GM10847 (cell line): ENCODE data around the gene CCDC9B.
A peak's percentile ranks its signal among the peaks of the same experiment; 100 is the strongest.

Experiments used
- POLR2A ChIP-seq: IDR thresholded peaks from 2 replicates; pipeline ENCODE4 v1.6.1; 2011; ENCODE audit not compliant: insufficient read length; ENCODE audit errors: extremely low read depth

CCDC9B gene

DNA sequence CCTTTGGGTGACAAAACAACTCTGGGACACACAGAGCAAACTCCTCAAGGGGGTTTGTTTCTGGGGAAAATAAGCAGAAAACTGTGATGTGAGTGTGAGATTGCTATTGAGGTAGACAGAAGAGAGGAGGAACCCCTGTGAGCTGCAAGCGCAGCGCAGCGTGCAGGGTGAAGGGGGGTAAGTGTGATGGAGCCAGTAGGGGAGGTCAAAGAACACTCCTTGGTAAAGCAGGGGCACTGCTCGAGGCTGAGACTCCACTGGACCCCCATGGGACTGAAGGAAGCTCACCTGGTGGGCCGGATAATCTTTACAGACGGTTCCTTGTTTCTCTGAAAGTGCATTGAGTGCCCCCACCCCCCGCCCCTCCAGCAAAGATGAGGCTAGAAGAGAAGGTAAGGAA, 9.7 kb downstream of the CCDC9B start:
- TF ChIP-seq POLR2A: no peak

DNA sequence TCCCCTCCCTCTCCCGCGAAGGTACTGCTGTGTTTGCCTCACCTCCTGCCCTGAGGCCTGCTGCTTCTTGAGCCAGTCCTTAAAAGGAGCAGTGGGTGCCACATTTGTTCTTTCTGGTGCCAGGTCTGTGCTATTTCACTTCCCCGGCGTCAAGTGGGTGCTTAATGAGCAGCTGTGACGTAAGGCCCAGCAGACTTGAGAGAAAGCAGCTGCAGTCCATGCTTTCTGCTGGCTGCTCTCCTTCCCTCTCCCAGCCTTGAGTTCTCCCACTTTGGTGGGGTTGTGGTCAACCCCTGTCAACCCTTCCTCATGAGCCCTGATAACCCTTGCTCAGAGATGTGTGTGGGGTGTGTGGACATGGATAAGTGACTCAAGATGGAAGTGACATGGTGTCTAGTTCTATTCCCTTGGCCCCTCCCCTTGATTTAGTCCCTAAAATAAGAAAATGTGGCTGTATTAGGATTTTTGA, 10.3 kb downstream of the CCDC9B start:
- TF ChIP-seq POLR2A: no peak

DNA sequence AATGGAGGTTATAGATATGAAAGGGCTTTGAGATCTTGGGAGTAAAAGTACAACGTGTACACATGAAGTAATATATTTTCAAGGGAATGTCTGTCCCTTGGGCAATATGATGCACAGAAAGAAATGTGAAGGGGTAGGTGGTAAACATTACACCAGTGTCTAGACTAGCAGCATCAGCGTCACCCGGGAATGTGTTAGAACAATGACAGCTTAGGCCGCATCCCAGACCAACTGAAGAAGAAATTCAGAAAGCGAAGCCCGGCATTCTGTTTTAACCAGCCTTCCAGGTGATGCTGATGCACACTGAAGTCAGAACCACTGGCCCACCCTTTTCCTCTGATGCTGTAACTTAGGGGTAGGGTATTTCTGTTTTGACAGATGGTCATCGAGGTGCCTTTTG, 10.9 kb downstream of the CCDC9B start:
- no peak for TF ChIP-seq POLR2A

DNA sequence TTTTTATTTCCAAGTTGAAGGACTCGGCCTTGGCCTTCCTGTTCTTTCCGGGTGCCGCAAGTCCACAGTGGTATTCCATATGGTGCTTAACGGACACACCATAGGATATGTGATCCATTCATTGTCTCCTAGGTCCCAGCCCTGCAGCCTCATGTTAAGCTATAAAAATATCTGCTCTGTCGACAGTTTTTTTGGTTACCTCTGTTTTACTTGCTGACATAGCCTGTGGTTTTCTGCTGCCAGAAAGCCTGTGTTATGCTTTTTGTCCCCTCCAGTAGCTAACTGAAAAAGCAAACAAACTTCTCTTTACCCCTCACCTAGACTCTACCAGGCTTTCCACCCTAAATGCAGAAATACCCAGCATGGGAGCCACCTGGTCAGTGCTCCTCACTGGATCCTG, 12.0 kb downstream of the CCDC9B start:
- no peak for TF ChIP-seq POLR2A

DNA sequence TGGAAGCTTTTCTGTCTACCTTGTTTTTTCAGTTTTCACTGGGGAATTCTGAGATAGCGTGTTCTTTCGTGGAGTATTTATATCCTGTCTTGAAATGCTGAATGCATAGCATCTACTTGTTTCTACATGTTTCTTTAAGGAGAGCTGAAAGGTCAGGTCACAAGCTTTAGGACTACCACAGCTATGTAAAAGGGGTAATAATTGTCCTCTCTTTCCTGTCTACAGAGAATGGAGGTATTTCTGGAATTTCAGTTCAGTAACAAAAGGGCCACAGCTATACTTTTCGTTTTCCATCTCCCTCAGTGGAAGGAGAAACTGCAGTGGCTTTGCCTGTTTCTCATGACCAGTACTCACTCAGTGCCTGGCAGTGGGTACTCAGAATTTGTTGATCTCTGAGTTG, 12.6 kb downstream of the CCDC9B start:
- TF ChIP-seq POLR2A: no peak

DNA sequence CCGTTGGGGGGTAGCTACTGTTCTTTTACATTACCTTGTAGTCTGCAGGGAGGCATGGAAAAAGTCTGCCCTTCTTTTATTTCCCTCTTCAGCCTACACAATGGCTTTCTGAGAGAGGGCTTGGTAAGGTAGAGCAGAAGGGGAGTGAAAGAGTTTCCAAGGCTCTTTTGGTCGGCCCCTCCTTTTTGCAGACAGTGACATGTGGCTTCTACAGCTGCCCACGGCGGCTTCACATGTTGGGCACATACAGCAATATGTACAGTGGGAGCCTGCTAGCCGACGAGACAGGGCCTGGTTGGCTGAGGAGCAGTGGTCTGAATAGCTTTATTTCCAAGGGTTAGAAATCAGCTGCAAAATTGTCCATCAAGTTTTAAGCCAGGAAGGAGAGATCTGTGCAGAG, 13.3 kb downstream of the CCDC9B start:
- no peak for TF ChIP-seq POLR2A

DNA sequence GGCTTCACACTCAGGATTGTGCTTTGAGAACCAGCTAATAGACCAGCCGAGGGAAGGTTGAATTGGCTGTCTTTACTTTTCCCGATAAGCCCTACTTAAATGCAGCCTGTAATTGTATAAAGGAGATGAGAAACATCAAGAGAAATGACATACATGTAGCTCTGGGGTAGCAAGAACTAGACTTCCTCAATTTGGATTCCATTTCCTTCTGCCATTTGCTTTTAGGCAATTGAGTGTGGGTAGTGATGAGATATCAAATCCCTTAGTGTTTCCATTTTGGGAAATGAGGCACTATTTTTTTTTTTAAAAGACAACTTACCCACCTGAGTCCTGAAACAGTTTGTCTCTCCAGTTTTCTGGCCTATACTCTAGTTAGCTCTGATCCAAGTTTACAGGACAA, 15.0 kb downstream of the CCDC9B start:
- TF ChIP-seq POLR2A: no peak

DNA sequence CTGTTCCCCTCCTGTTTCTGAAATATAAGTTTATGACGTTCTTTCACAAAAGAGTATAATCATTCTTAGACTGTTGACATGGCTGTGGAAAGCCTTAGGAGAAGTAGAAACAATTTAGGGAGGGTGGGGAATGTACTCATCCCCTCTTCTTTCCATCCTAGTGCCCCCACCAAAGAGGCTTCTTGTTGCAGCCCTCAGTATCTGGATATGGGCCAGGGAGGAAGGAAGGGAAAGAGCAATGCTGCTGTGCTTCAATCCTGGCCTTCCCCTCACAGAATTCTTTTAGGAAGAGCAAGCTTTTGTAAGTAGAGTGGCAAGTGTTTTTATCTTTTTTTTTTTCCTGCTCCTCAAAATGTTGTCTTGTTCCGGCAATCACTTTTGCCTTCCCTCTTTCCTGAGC, 15.6 kb downstream of the CCDC9B start:
- TF ChIP-seq POLR2A: no peak

DNA sequence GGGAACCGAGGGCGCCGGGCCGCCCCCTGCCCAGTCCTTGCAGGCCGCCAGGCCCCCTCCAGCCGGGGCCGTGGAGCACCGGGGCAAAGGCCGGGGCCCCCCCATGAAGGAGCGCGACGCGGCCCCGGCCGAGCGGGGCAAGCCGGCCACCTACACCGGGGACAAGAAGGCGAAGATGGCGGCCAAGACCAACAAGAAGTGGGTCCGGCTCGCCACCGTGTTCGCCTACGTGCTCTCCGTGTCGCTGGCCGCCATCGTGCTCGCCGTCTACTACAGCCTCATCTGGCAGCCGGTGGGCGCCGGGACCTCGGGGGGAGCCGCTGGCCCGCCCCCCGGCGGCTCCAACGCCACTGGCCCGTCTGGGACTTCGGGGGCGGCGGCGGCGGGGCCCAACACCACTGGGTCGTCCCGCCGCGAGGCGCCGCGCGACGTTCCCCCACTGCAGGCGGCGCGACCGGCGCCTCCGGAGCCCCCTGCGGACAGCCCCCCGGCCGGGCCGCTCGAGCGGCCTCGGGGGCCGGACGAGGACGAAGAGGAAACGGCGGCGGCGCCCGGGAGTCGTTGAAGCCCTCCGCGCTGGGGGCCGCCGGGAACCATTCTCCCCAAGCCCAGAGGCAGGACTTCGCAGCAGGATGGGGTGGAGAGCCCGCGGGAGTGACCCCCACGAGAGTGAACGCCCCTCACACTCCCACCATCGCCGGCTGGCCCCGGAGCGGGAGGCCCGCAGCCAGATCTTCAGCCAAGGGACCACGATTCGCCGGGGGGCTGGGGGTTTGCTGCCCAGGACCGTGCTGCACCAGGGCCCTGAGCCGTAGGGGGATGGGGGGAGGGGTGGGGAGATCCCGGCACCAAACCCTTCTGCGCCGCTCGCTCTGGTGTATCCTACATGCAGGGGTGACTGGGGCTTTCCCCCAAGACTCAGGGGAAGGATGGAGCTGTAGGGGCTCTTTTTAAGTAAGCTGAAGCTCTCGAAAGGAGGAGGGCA, 16.5 kb downstream of the CCDC9B start:
- no peak for TF ChIP-seq POLR2A

DNA sequence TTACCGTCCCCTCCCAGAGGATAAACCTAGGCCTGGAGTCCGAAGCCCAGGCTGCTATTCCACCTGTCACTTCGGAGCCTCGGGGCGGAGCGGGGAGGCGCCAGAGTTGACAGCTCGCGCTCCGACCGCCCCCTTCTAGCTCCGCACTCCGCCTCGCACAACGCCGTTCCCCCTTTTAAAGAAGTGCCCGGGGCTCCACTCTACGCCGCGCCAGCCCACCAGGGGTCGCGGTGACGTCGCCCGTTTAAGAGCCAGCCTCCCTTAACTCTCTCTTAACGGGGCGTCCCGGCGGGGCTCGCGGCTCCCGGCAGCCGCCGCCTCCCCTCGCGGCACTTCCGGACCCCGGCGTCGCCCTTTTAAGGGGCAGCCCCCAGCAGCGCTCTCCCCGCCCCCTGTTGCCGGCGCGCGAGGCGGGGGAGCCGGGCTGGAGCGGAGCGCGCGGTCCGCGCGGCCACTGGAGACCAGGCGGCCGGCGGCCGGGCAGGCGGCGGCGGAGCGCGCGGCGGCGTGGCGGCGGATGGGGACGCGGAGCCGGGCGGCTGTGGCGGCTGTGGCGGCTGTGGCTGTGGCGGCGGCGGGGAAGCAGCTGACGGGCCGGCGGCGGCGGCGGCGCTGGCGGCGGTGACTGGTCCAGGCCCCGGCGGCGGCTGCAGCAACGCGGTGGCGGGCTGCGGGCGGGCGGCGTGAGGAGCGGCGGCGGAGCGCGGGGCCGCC, 17.3 kb downstream of the CCDC9B start, which contains the start of gene INAFM2:
TSS of gene INAFM2 (plus strand) at position 454 of the 714 bp plus-strand sequence. CDS start 364 bp downstream, outside the sequence.
- TF ChIP-seq POLR2A: peak; percentile 20

DNA sequence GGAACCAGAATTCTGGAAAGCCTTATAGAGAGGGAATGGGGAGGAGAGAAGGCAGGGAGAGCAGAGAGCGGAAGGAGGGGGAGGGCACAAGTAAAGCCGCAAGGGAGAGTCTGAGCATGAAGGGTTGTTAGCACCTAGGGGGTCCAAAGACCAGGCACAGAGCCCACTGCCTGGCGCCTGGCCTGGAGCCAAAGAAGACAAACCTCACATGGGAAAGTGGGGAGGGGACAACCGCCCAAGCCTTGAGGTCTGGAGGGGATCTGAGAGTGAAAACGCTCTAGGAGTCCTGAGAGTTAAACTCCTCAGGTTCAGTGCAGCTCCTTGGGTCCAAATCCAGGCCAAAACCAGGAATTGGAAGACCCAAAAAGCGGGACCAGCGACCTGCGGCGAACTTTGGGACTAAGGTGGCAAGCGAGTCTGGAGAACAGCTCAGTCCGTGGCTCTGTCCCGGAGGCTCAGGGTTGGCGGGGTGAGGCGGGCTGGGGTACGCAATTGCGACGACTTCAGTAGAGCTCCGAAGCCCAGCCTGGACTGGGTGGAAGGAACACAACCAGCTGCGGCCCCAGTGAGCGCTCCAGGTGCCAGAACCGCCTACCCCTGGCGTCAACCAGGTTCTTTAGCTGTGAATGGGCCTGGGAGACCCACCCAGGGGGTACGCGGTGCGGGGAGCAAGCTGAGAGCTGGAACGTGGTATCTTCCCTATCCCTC, 18.1 kb downstream of the CCDC9B start:
- no peak for TF ChIP-seq POLR2A

DNA sequence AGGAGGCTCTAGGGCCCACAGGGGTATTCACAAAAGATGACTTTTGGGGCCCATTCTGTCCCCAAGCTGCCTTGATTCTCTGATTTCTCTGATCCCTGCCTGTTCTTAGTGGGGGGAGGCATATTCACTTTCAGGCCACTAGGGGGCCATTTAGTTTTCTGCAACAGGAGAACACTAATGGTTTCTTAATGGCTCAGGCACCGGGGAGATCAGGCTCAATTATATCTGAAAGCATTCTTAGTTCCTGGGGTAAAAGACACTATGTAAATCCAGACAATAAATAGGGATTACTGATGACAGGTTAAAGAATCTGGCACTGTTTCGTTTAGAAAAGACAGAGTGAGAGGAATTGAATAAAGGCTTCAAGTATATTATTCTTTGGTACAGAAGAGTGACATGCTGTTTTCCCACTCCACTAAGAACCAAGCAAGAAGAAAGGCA, 19.8 kb downstream of the CCDC9B start:
- TF ChIP-seq POLR2A: no peak

DNA sequence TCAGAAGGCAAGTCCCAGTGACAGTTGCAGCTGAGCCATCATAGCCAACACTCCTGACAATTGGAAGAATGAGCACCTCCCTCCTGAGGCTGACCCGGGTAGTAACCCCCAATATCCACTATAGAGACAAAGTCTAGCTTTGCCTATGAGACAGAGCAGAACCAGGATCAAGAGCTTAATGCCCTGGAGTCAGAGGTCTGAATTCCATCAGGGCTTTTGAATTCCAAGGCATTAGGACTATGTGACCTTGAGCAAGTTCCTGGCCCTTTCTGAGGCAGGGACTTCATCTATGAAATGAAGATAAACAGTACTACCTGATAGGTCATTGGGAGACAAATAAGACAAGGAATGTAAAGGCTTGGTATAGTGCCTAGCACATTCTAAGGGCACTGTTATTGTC, 20.3 kb downstream of the CCDC9B start:
- TF ChIP-seq POLR2A: no peak

DNA sequence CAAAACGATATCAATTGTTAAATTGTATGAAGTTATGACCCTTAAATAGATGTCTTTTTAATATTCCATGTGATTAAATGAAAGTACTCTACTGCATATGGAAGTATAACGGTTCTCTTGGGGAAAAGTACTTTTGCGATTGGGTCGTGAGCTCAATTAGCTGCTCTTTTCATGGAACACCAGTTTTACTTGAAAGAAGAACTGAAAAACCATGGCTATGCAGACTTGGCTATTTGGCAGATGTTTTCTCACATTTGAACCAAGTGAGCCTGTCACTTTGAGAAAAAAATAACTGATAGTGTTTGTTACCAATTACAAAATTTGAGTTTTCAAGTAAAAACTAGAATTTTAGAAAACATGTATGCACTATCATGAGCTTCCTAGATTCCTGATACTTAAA, 23.2 kb downstream of the CCDC9B start:
- no peak for TF ChIP-seq POLR2A

DNA sequence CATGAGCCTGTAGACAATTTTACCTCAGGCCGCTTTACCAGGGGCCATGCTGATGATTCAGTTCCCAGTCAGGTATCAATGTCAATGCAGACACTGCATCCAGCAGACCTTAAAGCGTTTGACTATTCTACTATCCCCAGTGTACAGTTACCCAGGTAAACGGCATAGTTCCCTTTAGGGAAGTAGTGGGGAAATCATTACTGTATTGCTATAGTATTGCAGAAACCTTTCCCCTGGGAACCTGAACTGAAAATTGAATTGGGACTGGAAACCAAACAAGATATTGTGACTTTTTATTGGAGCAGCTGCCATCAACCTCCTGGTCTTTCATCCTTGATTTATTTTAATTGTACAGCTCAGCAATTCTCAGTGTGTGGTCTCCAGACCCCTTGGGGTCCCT, 23.8 kb downstream of the CCDC9B start:
- no peak for TF ChIP-seq POLR2A
